CMK (cell line): ENCODE measurements around the gene PCDH9.
A peak's percentile ranks its signal among the peaks of the same experiment; 100 is the strongest.

Experiments used
- DNase-seq: peaks from one replicate; pipeline ENCODE4 v3.0.0-alpha.2; 2010; ENCODE audit warnings: low read depth

PCDH9 gene

DNA sequence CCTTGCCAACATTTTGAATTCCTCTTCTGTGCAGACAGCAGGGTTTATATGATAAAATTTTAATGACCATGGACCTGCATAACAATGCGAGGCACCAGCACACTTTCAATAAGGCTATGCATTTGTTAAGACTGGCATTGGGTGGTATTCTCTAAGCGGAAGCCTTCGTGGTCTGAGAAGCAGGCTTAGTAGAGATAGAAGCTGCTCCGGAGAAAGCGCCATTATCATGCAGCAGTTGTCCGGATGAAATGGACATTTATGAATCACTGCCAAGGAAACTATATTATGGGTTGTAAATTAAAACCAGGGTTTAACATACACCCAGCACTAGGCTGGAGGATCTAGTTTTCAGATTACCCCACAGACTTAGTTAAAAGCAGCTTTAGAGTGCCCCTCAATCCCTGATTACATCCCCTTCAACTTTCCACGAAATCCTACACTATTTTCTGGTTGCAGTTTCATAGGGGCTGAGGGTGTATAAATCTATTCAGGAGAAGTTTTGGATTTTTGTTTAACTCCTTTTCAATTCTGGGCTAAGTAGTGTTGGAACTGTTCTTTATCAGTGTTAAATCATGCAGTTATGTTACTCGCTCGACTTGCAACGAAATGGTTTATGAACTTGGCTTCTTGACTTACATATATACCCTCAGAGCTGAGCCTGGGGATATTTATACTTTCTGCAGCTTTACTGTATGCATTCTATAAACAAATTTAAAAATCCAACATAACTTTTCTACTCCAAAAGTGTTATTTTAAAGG lies 193.3 kb downstream of the PCDH9 start:
- DNase-seq, result no peak

DNA sequence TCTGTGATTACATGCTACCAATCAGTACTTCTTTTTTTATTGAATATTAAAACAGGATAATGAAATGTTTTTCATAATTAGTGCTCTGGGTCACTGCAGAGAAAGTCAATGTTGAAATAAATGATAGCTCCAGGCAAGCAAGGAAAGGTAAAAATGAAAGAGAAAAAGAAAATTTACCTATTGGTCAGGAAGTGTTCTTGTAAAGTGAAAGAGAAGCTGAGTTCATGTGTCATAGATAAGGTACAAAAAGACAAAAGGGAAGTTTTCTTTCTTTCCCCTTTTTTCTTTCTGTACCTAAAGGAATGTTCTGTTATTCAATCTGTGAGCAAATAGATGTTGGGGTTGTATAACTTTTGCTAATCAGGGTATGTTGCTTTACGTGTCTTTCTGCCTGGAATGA lies 197.0 kb downstream of the PCDH9 start:
- DNase-seq, result no peak

DNA sequence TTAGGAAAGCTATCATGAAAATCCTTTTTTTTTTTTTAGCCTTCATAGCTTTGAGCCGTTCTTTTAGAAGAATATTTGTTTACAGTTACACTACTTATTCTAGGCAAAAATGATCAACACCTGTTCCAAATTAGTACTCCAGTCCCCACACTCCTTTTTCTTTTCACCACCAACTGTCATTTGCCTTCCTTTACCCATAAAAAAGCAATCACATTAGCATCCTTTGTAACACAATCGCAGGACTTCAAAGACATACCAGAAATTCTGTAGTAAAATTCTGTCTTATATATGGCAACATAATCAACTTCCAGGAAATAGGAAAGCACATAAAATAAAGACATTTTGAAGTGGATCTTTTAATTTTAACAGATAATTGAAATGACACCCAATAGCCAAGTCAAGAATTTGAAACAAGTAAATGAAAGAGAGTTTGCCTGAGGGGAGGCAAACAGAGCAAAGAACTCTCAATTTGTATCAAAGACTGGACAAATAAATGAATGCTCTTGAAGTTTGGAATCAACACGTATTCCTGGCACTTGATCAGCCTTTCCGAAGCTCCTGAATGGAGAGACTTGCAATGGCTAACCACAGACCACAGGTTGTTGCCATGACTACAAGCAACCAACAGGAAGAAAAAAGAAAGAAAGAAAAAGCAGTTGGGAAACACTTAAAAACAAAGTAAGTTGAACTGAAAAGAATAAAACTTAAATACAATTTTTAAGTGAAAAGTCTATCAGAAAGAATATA lies 206.8 kb downstream of the PCDH9 start:
- DNase-seq, result peak; percentile 27

DNA sequence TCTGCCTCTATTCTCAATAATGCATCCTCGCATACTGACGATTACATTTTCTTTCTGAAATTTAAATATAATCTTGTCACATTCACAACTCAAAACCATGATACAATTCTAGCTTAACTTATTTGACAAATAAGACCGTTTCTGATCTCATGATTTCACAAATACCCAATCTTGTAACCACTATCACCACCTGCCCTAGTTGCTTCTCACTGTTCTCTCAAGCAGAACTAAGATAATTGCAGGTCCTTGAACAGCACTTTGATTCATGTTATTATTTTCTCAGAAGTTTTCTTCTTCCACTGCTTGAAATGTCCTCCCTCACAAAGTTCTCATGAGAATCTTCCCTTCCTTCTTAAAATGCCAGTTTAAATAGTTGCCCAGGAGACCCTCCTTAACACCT lies 211.4 kb downstream of the PCDH9 start:
- no peak for DNase-seq

DNA sequence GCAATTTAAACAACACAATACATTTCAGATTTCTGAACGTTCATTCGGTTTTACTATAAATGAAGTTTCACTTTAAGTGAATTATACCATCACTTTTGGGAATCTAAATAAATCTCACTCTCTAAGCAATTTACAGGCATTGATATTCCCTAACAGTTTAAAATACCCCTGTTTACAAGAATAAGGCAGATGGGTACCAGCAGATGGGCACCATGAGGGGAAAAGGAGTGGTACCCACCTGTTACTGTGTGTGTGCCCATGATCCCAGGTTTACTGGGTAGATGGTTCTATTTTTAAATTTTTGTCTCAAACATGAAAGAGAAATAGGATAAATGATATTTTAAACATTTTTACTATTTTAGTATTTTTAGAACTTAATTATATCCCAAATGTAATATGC lies 212.9 kb downstream of the PCDH9 start:
- DNase-seq, result no peak

DNA sequence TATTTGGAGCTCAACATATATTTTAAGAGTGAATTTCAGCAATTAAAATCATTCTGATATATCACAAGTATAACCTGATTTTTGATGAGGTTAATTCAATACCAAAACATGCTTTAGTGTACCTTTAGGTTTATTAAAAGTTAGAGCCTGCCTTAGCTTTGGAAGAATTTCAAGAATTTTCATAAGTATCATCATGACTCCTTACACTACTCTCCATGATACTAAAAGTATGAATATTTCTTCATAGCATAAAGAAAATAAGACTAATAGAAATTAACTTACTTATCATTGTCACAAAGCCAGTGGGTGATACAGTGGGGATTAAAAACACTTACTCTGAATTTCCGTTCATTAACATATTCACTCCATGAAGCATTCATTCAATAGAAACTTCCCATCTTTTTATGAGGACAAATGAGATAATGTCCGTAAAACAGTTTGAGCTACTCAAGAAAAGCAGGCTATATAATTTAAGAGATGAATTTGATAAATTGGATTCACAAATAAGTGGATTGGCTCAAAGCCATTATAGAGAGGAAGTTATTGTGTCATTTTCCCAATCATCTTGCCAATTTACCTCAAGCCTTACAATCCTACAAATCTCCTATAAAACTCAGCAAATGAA lies 214.0 kb downstream of the PCDH9 start:
- DNase-seq, result no peak

DNA sequence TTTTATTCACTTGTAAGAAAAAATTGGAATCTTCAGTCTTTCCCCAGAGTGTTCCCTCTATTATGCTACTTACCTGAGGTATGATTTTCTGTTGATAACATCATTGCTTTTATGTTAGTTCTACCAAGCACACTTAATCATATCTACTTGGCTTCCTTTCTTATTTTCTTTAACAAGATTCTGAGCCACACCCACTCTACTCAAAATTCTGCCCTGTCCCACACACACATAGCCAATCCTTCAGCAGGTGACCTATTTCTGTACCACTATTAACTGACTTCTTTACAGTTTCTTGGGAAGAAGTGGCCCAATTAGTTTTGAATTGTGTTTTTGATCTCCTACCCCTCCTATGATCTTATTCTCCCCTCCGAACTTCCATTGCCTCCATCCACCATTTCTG lies 215.7 kb downstream of the PCDH9 start:
- no peak for DNase-seq

DNA sequence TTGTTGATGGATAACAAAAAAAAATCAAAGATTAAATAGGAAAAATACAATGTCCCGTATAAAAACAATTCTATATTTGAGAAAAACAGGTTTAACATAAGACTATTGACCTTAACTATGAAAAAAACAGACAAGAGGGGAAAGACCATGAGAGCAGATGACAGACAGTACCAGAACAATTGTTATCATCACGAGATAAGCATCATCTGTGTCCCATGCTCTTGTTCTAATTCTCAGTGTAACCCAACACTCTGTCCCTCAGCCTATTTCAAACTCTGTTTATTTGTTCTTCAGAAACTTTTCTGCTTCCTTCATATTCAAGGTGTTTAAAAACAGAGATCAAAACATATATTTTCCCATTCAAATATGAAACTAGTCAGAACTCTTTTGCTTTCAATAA lies 216.4 kb downstream of the PCDH9 start:
- no peak for DNase-seq

DNA sequence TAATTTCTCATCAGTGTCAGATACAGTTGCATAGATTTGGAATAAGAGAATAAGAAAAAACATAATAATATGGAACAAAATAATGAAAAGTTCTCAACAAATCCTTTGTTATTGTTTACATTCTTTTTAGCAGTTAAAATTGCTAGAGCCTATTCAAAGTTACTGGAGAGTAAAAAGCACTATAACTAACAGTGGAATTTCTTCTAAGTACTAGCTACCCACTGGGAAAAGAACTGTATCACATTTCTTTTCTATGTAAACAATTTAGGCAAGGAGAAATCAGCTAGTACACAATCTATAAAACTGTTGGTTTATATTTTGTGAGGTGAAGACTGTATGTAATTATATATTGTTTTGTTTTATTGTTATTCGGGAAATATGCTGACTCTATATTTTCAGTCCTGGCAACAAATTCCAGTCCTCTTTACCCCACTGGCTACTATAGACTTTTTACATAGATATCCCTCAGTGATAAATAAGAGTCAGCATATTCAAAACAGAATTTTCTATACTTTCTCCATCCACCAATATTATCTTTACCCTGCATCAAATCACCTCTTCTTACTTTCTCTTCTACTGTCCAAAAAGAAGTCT lies 222.0 kb downstream of the PCDH9 start:
- DNase-seq, result no peak

DNA sequence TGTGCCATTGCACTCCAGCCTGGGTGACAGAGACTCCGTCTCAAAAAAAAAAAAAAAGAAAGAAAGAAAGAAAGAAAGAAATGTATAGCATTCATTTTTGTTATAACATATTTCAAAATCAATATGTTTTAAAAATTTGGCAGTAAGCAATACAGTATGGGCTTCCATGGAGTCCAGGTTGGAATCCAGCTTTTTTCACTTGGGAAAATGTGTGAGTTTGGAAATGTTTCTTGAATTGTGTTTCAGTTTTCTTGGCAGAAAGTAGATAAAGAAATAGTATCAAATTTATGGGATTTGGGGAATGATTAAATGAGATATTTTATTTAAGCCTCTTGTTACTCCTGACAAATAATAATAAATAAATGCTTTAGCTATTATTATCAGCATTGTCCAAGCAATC lies 225.6 kb downstream of the PCDH9 start:
- DNase-seq, result no peak

DNA sequence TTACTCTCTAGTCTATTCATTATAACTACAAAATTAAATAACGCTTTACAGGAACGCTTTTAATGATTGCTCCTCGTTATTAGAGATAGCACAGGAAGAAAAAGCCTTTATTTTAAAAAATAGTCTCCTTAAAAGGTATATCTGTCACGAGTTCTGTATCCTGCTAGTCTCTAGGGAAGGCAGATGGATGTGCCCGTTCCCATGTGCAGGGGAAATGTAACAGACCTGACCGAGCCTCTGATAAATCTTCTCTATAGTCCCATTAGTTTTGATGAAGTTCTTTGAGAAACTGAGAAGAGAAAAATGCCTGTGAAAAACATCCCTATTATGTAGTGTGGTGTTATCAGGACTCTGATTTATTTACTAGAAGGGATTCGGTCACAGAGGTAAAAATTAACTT lies 226.4 kb downstream of the PCDH9 start:
- DNase-seq, result no peak

DNA sequence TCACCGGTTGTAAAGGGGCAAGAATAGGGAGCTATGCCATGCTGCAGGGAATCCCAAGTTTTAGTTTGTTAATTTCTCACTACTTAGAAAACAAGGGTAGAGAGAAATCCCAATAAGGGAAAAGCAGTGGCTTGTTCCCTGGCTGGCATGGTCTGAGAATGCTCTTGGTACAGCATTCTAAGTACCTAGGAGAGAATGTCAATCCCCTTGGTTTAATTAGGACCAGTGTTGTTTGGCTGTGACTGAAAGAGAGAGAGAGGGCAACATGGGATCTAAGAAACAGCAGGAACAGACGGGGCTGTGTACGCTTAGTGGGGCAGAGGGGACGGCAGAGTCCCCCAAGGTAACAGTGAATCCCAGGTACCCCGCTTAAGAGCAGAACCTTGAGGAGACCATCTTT lies 228.8 kb downstream of the PCDH9 start:
- no peak for DNase-seq

DNA sequence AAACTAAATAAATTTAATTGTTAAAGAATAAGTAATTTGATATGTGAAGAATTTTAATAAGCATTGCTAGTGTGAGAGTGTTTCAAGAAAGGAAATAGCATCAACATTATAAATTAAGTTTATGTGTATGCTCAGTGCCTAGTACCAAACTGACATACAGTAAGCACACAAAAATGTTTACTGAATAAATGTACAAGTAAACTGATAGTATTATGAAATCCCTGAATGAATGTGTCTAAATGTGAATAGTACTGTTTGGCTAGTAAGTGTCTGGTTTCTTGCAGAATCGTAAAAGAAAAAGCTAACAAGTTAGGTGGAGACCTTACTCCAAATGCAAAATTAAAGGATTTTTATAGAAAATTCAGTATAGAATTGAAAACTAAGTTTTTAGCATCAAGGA lies 233.6 kb downstream of the PCDH9 start:
- DNase-seq, result no peak

DNA sequence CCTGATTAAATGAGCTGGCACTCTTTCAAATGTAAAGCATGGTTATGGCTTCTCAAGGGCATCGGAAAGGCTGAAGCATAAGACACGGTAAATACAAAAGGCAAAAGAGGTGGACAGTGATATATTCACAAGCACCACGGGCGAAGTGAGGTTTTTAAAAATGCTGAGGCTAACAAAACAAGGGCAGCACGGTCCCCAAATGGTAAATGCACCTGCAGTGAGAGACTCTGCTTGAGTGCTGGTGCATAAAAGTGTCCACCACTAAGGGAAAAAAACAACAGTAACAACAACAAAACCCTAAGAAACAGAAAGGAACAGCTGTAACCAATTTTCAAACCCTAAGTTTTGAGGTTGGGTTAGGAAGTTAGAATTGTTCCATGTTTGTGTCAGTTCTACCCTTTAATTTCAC lies 234.9 kb downstream of the PCDH9 start:
- no peak for DNase-seq

DNA sequence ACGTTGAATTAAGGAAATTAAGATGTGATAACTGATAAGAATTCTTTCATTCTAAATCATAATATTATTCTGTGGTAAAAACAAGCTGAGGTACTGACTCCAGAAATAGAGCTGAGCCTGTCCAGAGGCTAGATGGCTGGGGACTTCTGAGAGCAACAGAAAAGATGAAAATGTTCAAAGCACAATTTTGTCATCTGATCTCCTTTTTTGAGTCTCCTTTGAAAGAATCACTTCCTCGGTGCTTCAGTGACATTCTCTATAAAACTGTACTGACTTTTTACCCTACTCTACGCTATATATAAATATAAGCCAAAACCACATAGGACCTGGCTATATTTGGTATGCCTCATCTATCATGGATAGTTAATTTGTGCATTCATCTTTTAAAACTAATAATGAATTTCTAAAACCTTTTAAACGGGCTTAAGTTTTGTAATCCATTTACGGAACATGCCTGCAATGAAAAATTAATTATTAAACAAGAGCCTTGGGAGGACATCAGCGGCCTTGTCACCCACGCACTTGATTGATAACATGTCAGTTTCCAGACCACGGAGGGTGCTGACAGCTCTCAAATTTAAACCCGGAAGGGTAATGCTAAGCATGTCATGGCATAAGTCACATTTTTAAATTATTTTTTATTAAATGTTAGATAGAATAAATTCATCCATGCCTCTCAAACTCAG lies 235.5 kb downstream of the PCDH9 start:
- no peak for DNase-seq

DNA sequence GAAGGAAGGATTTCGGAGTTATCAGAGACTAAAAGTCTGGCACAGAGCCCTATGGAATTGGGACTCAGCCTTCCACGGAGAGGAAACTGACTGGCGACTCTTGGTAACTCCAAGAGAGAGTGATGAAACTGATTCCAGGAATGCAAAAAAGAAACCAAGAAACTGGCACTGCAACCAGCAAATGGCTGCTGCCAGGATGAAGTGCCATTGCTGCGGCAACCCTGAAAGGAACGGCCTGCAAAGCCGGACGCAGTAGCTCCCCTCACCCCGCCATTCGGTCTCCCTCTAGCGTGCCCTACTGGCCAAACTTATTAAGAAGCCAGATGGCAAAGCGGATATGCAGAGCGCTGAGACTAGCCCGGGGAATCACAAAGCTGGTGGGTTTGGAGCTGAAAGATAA lies 236.0 kb downstream of the PCDH9 start:
- DNase-seq, result no peak

DNA sequence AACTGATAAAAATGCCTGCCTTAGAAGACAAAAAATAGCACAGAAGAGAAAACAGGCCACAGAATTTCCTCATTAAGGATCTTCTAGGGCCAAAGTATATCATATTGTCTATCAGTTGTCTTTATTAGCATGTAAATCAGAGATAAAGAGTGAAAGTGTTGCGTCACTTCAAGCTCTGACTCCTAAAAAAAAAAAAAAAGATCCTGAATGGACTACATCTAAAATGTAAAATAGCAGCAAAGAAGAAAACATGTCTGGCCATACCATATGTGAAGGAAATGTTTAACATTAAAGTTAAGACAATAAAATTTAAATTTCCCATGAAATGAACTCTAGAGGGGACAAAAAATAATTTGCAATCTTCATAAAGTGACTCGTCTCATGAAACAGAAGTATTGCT lies 237.4 kb downstream of the PCDH9 start:
- no peak for DNase-seq

DNA sequence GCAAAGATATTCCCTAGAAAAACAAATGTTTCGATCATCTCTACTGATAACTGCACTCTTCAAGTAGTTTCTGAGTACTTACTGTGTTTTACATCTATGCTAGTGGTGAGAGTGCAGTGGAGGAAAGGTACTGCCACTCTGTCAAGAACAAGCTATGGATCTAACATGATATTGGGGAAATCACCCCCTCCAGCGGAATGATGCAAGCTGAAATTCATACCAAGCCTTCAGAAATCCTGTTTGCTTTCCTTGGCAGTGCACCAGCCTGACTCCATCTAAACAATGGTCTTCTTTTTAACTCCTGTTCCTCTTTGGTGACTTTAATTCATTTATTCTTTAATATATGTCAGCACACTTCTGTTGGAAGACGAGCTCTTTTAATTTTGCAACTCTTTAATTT lies 238.0 kb downstream of the PCDH9 start:
- DNase-seq, result no peak

DNA sequence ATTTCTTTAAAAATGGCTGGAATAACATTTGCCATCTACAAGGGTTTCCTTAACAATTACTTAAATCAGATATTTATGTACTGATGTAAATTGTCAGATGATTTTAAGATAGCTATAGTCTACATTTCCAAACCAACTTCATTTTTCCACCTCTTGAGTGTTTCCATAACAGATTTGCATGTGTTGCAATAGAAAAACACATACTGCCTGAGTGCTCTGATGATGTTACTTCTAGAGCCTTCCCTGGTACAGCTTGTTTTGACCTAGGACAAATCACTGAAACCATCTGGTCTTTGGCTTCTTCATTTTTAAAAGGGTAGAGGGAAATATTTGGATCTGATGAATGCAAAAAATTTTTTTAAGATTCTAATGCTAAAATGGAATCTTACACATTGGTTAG lies 245.9 kb downstream of the PCDH9 start:
- DNase-seq, result no peak

DNA sequence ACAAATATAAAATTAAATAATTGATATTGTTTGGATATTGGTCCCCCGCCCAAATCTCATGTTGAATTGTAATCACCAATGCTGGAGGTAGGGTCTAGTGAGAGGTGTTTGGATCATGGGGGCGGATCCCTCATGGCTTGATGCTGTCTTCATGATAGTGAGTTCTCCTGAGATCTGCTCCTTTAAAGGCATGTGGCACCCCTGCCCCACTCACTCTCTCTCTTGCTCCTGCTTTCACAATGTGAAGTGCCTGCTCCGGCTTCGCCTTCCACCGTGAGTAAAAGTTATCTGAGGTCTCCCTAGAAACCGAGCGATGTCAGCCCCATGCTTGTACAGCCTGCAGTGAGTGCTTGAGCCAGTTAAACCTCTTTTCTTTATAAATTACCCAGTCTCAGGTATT lies 248.2 kb downstream of the PCDH9 start:
- no peak for DNase-seq

DNA sequence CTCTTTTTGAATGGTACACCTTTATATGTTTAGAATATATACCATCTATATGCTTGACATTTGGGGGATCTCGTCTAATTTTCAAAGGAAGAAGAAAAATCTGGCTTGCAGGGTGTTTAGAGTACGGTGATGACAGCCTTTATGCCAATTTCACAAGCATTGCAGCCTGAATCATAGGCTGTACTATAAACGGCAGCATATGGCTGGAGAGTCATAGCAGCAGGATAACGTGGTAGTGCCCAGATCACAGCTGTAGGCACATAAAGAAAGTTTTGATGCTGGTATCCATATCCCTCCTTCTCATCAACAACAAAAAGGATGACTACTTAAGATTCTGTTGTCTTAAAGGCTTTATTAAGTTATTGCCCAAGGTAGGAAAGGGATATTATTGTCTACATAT lies 253.0 kb downstream of the PCDH9 start:
- no peak for DNase-seq

DNA sequence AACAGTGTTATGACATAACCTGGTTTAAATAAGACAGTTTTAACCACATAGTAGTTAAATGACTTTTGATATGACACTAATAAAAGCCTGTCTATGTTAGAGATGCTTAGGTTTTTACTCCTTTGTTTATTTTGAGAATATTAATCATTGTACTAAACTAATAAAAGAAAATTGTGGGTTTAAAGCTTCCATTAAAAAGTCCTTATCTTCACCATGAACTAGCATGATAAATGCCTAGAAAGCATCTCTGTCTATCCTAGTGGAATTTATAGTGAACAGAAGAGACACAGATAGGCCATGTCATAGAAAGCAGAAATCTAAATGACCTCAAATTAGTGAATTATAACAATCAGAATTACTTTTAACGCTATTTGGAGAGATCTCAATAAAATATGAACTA lies 255.2 kb downstream of the PCDH9 start:
- no peak for DNase-seq
